ENCODE results near the gene KCNE2. TPM values are rescaled to one million over a fixed set of nuclear protein-coding genes. Genes with fewer than 3 reads are reported as not detected.
"Not testable (repeated sequence)": the region's sequence is repeated elsewhere in the genome, so short reads cannot be mapped to it uniquely, and the experiment has no call there.

Gene KCNE2
- total and polyA plus RNA-seq, 4 donors: 0.57 TPM; not detected in 3

- DNase-seq (ENCODE audit: low spot score); H3K36me3 ChIP-seq (ENCODE audit: control insufficient read depth in 4 of 4, insufficient read depth in 3 of 4, low read depth in 1 of 4, low read length in 3 of 4); H3K27ac ChIP-seq (ENCODE audit: low read depth in 1 of 2, low read length in 2 of 2); H3K9ac ChIP-seq (ENCODE audit: low read depth in 1 of 2, low read length in 2 of 2); H3K9me3 ChIP-seq (ENCODE audit: control insufficient read depth in 4 of 4, low read length in 3 of 4); H3K27me3 ChIP-seq (ENCODE audit: control insufficient read depth in 4 of 4, insufficient read depth in 4 of 4, low read length in 3 of 4); H3K4me3 ChIP-seq (ENCODE audit: low read depth in 1 of 3, low read length in 3 of 3); H3K4me1 ChIP-seq (ENCODE audit: control insufficient read depth in 4 of 4, insufficient read depth in 4 of 4, low read length in 3 of 4): not testable (repeated sequence)
- WGBS: no CpG with 5 or more reads among the region's 2 CpGs
These were observed 41.9 kb downstream of the KCNE2 start for GRCh38 chr21:34405686-34406085.

- not testable (repeated sequence) for H3K9ac ChIP-seq (ENCODE audit: low read depth in 1 of 2, low read length in 2 of 2); H3K27ac ChIP-seq (ENCODE audit: low read depth in 1 of 2, low read length in 2 of 2); H3K4me1 ChIP-seq (ENCODE audit: control insufficient read depth in 4 of 4, insufficient read depth in 4 of 4, low read length in 3 of 4); DNase-seq (ENCODE audit: low spot score); H3K27me3 ChIP-seq (ENCODE audit: control insufficient read depth in 4 of 4, insufficient read depth in 4 of 4, low read length in 3 of 4); H3K36me3 ChIP-seq (ENCODE audit: control insufficient read depth in 4 of 4, insufficient read depth in 3 of 4, low read depth in 1 of 4, low read length in 3 of 4); H3K4me3 ChIP-seq (ENCODE audit: low read depth in 1 of 3, low read length in 3 of 3); H3K9me3 ChIP-seq (ENCODE audit: control insufficient read depth in 4 of 4, low read length in 3 of 4)
- no CpG with 5 or more reads among the region's 6 CpGs for WGBS
These were observed 42.3 kb downstream of the KCNE2 start for GRCh38 chr21:34406102-34406501.

GRCh38 chr21:34406676-34407075 lies 42.9 kb downstream of the KCNE2 start:
- not testable (repeated sequence) for DNase-seq (ENCODE audit: low spot score); H3K4me3 ChIP-seq (ENCODE audit: low read depth in 1 of 3, low read length in 3 of 3); H3K9ac ChIP-seq (ENCODE audit: low read depth in 1 of 2, low read length in 2 of 2); H3K27ac ChIP-seq (ENCODE audit: low read depth in 1 of 2, low read length in 2 of 2); H3K9me3 ChIP-seq (ENCODE audit: control insufficient read depth in 4 of 4, low read length in 3 of 4); H3K36me3 ChIP-seq (ENCODE audit: control insufficient read depth in 4 of 4, insufficient read depth in 3 of 4, low read depth in 1 of 4, low read length in 3 of 4); H3K4me1 ChIP-seq (ENCODE audit: control insufficient read depth in 4 of 4, insufficient read depth in 4 of 4, low read length in 3 of 4); H3K27me3 ChIP-seq (ENCODE audit: control insufficient read depth in 4 of 4, insufficient read depth in 4 of 4, low read length in 3 of 4)
- WGBS: no CpG with 5 or more reads among the region's 2 CpGs

- H3K4me1 ChIP-seq (ENCODE audit: control insufficient read depth in 4 of 4, insufficient read depth in 4 of 4, low read length in 3 of 4); H3K36me3 ChIP-seq (ENCODE audit: control insufficient read depth in 4 of 4, insufficient read depth in 3 of 4, low read depth in 1 of 4, low read length in 3 of 4); H3K4me3 ChIP-seq (ENCODE audit: low read depth in 1 of 3, low read length in 3 of 3); H3K27ac ChIP-seq (ENCODE audit: low read depth in 1 of 2, low read length in 2 of 2); DNase-seq (ENCODE audit: low spot score); H3K9me3 ChIP-seq (ENCODE audit: control insufficient read depth in 4 of 4, low read length in 3 of 4); H3K27me3 ChIP-seq (ENCODE audit: control insufficient read depth in 4 of 4, insufficient read depth in 4 of 4, low read length in 3 of 4); H3K9ac ChIP-seq (ENCODE audit: low read depth in 1 of 2, low read length in 2 of 2): not testable (repeated sequence)
- no CpG with 5 or more reads among the region's 9 CpGs for WGBS
These were observed 43.5 kb downstream of the KCNE2 start for GRCh38 chr21:34407294-34407693.

- not testable (repeated sequence) for H3K9me3 ChIP-seq (ENCODE audit: control insufficient read depth in 4 of 4, low read length in 3 of 4); H3K9ac ChIP-seq (ENCODE audit: low read depth in 1 of 2, low read length in 2 of 2); H3K36me3 ChIP-seq (ENCODE audit: control insufficient read depth in 4 of 4, insufficient read depth in 3 of 4, low read depth in 1 of 4, low read length in 3 of 4); DNase-seq (ENCODE audit: low spot score); H3K27me3 ChIP-seq (ENCODE audit: control insufficient read depth in 4 of 4, insufficient read depth in 4 of 4, low read length in 3 of 4); H3K27ac ChIP-seq (ENCODE audit: low read depth in 1 of 2, low read length in 2 of 2); H3K4me1 ChIP-seq (ENCODE audit: control insufficient read depth in 4 of 4, insufficient read depth in 4 of 4, low read length in 3 of 4); H3K4me3 ChIP-seq (ENCODE audit: low read depth in 1 of 3, low read length in 3 of 3)
- no CpG with 5 or more reads among the region's 5 CpGs for WGBS
These were observed 53.8 kb downstream of the KCNE2 start for GRCh38 chr21:34417448-34418077.

Other genes with a start within 250 kb of the KCNE2 start
- 1 to 10 TPM; 6.2 to 7.1 TPM for gene SMIM11, start 11.5 kb downstream of the KCNE2 start, total RNA-seq
- gene SMIM11, start 11.5 kb downstream of the KCNE2 start, polyA plus RNA-seq: 1 to 10 TPM; 1.1 to 5.1 TPM
- not detected for gene SMIM34, start 59.9 kb downstream of the KCNE2 start, total RNA-seq
- gene SMIM34, start 59.9 kb downstream of the KCNE2 start, polyA plus RNA-seq: not detected
- 1 to 10 TPM in 1 of 2 donors, under 1 TPM in 1; 0.23 to 6.0 TPM for gene KCNE1, start 148.2 kb downstream of the KCNE2 start, total RNA-seq
- under 1 TPM; 0.65 to 0.96 TPM for gene KCNE1, start 148.2 kb downstream of the KCNE2 start, polyA plus RNA-seq